Esophagus muscularis mucosa (tissue), 4 donors: ENCODE measurements around the gene NTRK3. TPM values are rescaled to one million over a fixed set of nuclear protein-coding genes. Genes with fewer than 3 reads are reported as not detected.
A peak's percentile ranks its signal among the peaks of the same experiment; 100 is the strongest.

Experiments
- DNase-seq: peaks from one replicate; pipeline ENCODE4 v3.0.0-alpha.2; 2017; ENCODE audit errors: extremely low spot score
- H3K27ac ChIP-seq, 4 donors: fragments of 200-600 bp; sonication (generic); replicated peaks in 1 of 4; 1 replicate in 3 of 4; 2 replicates in 1 of 4; pipeline ENCODE4 v1.5.1; 2016 to 2019; ENCODE audit warnings: mild to moderate bottlenecking in 1 of 4
- H3K27me3 ChIP-seq, 4 donors: fragments of 200-600 bp; sonication (generic); one replicate each; pipeline versions ENCODE4 v1.5.1 to v1.6.0; 2016 to 2019
- H3K36me3 ChIP-seq, 4 donors: fragments of 200-600 bp; sonication (generic); one replicate each; pipeline ENCODE4 v1.5.1; 2016 to 2019
- H3K4me1 ChIP-seq, 4 donors: fragments of 200-600 bp; sonication (generic); one replicate each; pipeline ENCODE4 v1.5.1; 2016 to 2019
- H3K4me3 ChIP-seq, 4 donors: fragments of 200-600 bp; sonication (generic); 1 replicate in 2 of 4; 2 replicates in 2 of 4; pipeline ENCODE4 v1.5.1; 2016 to 2019; ENCODE audit warnings: mild to moderate bottlenecking in 4 of 4, moderate library complexity in 1 of 4
- H3K9me3 ChIP-seq, 4 donors: fragments of 200-600 bp; sonication (generic); 1 replicate in 3 of 4; 2 replicates in 1 of 4; pipeline ENCODE4 v1.5.1; 2016 to 2019
- CTCF ChIP-seq, 3 experiments: fragments of 200-600 bp in 2 of 3; fragments of 450-650 bp in 1 of 3; sonication (generic) in 2 of 3; IDR thresholded peaks; one replicate each; pipeline ENCODE4 v1.5.1; 2017 to 2019; ENCODE audit warnings: antibody characterized with exemption in 3 of 3, mild to moderate bottlenecking in 2 of 3, moderate library complexity in 1 of 3
- EP300 ChIP-seq: sonication (generic); formaldehyde crosslinking; IDR thresholded peaks from one replicate; pipeline ENCODE4 v1.6.1; 2017; ENCODE audit warnings: antibody characterized with exemption
- POLR2A ChIP-seq: fragments of 450-650 bp; IDR thresholded peaks from one replicate; pipeline ENCODE4 v1.6.1; 2017; ENCODE audit warnings: antibody characterized with exemption, moderate library complexity, mild to moderate bottlenecking, low read depth
- POLR2AphosphoS5 ChIP-seq, 2 donors: sonication (generic); formaldehyde crosslinking; IDR thresholded peaks; one replicate each; pipeline ENCODE4 v1.6.1; 2017; ENCODE audit warnings: antibody characterized with exemption in 2 of 2
- WGBS: methylation state at CpG from one replicate; pipeline ENCODE4 v1.1.5; 2018; 5-methylcytosine and 5-hydroxymethylcytosine counted together
- intact Hi-C: fragments of 100-400 bp; cut with DNase I; formaldehyde crosslinking; loops from one replicate; pipeline ENCODE4 v1.15.1; 2023
- total RNA-seq, 4 donors: library from RNA; depleted of rRNA; stranded (reverse); fragments of >200 nt; gene quantifications; one replicate each; pipeline versions ENCODE4 v1.1.0 to v1.2.1, GENCODE V29; 2016

Gene NTRK3
- total RNA-seq, 4 donors from 2014 or later = 1.7 to 6.3 (median 3.0) TPM

DNA sequence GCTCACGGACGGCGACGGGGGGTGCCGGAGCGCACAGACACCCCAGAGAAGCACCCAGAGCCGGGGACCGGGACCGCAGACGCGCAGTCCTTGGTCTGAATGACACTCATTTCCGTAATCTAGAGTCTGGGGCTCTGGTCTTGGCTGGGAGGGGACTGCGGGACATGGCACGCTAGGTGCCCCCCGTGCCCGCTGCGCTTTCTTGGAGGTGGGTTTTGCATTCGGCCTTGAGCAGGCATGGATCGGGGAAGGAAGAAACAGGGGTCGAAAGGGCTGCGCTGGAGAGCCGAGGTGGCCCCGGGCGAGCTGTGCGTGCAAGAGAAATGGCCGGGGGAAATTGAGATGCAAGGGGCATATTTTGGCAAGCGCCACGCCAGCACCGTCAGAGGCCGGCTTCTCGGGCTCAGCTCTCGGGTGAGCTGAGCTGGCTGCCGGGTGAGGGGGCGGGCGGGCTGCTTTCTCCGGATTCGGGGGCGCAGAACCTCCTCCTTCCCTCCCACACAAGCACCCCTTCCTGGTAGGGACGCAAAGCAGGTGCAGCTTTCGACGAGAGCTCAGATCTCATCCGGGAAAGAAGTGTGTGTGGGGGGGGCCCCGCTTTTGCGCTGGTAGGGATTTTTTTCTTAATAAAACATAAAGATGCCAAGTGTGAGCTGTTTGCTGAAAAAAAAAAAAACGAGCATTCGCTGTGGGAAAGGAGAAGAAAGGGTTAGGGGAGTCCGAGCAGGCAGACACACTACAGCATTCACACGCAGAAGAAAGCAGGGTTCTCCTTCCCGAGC is 963 bp upstream of the NTRK3 start:
- DNase-seq = no peak
- H3K27me3 ChIP-seq = peaks cover 0 to 74% (median 36%) of the 10 kb centered on the region in 4 donors
- H3K27ac ChIP-seq = no peak overlapping the region
- WGBS = 3% methylated on average over 27 of the region's 49 CpGs
- H3K4me1 ChIP-seq = peaks cover 20 to 35% (median 33%) of the 10 kb centered on the region in 4 donors
- H3K9me3 ChIP-seq = no peaks in the 10 kb centered on the region
- H3K36me3 ChIP-seq = no peaks in the 10 kb centered on the region
- H3K4me3 ChIP-seq = peak overlapping the region; percentile 45 to 52 (median 47)
- intact Hi-C loops = no loop called here
- TF ChIP-seq EP300 (no peak), POLR2AphosphoS5 (IDR thresholded peaks at IDR 0.05) (no peak), CTCF (IDR thresholded peaks at IDR 0.05) (no peak), POLR2A (no peak)

- no peaks in the 10 kb centered on the region for H3K36me3 ChIP-seq
- intact Hi-C loops = no loop called here
- DNase-seq = no peak
- peak overlapping the region; percentile 45 to 52 (median 47) for H3K4me3 ChIP-seq
- WGBS = under 1% methylated on average over 29 of the region's 58 CpGs
- H3K27me3 ChIP-seq = peaks cover 0 to 83% (median 36%) of the 10 kb centered on the region in 4 donors
- H3K27ac ChIP-seq = no peak overlapping the region
- TF ChIP-seq POLR2AphosphoS5 (IDR thresholded peaks at IDR 0.05) (no peak), EP300 (no peak), POLR2A (no peak), CTCF (IDR thresholded peaks at IDR 0.05) (no peak)
- H3K4me1 ChIP-seq = peaks cover 20 to 35% (median 33%) of the 10 kb centered on the region in 4 donors
- H3K9me3 ChIP-seq = no peaks in the 10 kb centered on the region
Observed at GRCh38 chr15:88255484-88256278, 858 bp downstream of the NTRK3 start.

DNA sequence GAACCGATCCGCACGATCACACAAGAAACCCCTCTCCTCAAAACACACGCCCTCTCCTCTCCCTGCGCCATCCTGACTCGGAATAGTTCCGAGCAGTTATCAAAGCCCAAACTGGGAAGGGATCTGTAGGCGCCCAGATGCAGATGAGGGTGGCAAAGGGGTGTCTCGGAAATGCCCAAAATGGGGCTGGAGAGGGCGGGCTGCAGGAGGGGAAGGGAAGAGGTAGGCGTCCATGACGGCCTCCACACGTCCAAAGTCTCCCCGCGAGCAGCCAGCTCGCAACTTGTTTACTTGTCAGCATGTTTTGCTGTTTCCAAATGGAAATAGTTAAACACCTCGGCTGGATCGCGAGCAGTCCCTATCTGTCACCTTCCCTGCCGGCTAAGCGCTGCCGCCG is 1.5 kb downstream of the NTRK3 start:
- peaks cover 20 to 35% (median 33%) of the 10 kb centered on the region in 4 donors for H3K4me1 ChIP-seq
- intact Hi-C loops = no loop called here
- 24% methylated on average over 17 of the region's 23 CpGs for WGBS
- no peak for TF ChIP-seq POLR2A
- TF ChIP-seq CTCF (IDR thresholded peaks at IDR 0.05) = no peak
- TF ChIP-seq POLR2AphosphoS5 (IDR thresholded peaks at IDR 0.05) = no peak
- TF ChIP-seq EP300 = no peak
- no peak for DNase-seq
- no peaks in the 10 kb centered on the region for H3K36me3 ChIP-seq
- peak overlapping the region; percentile 45 to 52 (median 47) for H3K4me3 ChIP-seq
- H3K9me3 ChIP-seq = no peaks in the 10 kb centered on the region
- H3K27ac ChIP-seq = no peak overlapping the region
- H3K27me3 ChIP-seq = peaks cover 0 to 88% (median 36%) of the 10 kb centered on the region in 4 donors

DNA sequence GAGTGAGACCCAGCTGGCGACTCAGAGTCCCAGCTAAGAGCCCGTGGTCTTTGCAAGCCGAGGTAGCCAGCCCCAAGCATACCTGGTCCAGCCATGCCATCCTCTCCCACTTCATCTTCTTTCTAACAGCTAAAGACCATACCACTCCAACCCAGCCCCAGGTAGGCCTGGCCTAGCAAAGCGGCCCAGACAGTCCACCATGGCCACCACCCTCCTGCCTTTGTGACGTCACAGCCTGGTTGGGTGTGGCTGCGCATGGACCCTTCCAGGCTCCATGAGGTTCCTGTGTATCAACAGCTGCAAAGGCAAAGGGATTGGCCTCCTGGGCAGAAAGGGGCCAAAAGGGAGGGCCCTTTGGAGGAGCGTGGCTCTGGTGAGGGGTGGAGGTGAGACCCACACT is 4.1 kb downstream of the NTRK3 start:
- Histone ChIP-seq H3K9me3 (no peaks in the 10 kb centered on the region), H3K27me3 (peaks cover 0 to 94% (median 28%) of the 10 kb centered on the region in 4 donors), H3K36me3 (no peaks in the 10 kb centered on the region), H3K27ac (no peak overlapping the region), H3K4me1 (peaks cover 17 to 33% (median 28%) of the 10 kb centered on the region in 4 donors), H3K4me3 (no peak overlapping the region)
- intact Hi-C loops = no loop called here
- no peak for DNase-seq
- WGBS = 92% methylated on average over 3 of the region's 7 CpGs
- no peak for TF ChIP-seq POLR2A
- no peak for TF ChIP-seq CTCF (IDR thresholded peaks at IDR 0.05)
- TF ChIP-seq EP300 = no peak
- TF ChIP-seq POLR2AphosphoS5 (IDR thresholded peaks at IDR 0.05) = no peak
